HEK293 (cell line): ENCODE results near the gene PKHD1.

ENCODE experiments used
- YY2 ChIP-seq: fragments of 450-650 bp; formaldehyde crosslinking; IDR thresholded peaks from 2 replicates; pipeline ENCODE4 v1.5.1; 2016; ENCODE audit warnings: missing biosample characterization, missing genetic modification characterization
- ZNF211 ChIP-seq: fragments of 450-650 bp; formaldehyde crosslinking; IDR thresholded peaks from 2 replicates; pipeline ENCODE4 v1.5.1; 2016; ENCODE audit warnings: low read depth, missing biosample characterization, missing genetic modification characterization
- ZNF274 ChIP-seq, 2 experiments: fragments of 200-500 bp in 1 of 2; fragments of 450-650 bp in 1 of 2; sonication (Bioruptor generic) in 1 of 2; formaldehyde crosslinking in 1 of 2; IDR thresholded peaks; 2 replicates each; pipeline versions ENCODE4 v1.5.1 to v1.6.1; 2014 to 2016; ENCODE audit warnings: borderline replicate concordance in 1 of 2, inconsistent platforms in 1 of 2, low read length in 1 of 2, missing biosample characterization in 1 of 2, missing genetic modification characterization in 1 of 2
- ZNF530 ChIP-seq: fragments of 450-650 bp; formaldehyde crosslinking; IDR thresholded peaks from 2 replicates; pipeline ENCODE4 v1.5.1; 2016; ENCODE audit warnings: low read depth, missing biosample characterization, missing genetic modification characterization
- ZNF654 ChIP-seq: fragments of 450-650 bp; formaldehyde crosslinking; IDR thresholded peaks from 2 replicates; pipeline ENCODE4 v1.5.1; 2016; ENCODE audit warnings: low read depth, missing biosample characterization, missing genetic modification characterization
- TF ChIP-seq, protein P1 (sequence below): fragments of 450-650 bp; formaldehyde crosslinking; IDR thresholded peaks from 2 replicates; pipeline ENCODE4 v1.5.1; 2016; ENCODE audit warnings: missing biosample characterization, missing genetic modification characterization
- TF ChIP-seq, protein P2 (sequence below): fragments of 450-650 bp; formaldehyde crosslinking; IDR thresholded peaks from 2 replicates; pipeline ENCODE4 v1.5.1; 2016; ENCODE audit warnings: missing biosample characterization, missing genetic modification characterization

GRCh38 chr6:52109171-52109571, 21.8 kb upstream of the PKHD1 start:
- TF ChIP-seq, protein P1, sequence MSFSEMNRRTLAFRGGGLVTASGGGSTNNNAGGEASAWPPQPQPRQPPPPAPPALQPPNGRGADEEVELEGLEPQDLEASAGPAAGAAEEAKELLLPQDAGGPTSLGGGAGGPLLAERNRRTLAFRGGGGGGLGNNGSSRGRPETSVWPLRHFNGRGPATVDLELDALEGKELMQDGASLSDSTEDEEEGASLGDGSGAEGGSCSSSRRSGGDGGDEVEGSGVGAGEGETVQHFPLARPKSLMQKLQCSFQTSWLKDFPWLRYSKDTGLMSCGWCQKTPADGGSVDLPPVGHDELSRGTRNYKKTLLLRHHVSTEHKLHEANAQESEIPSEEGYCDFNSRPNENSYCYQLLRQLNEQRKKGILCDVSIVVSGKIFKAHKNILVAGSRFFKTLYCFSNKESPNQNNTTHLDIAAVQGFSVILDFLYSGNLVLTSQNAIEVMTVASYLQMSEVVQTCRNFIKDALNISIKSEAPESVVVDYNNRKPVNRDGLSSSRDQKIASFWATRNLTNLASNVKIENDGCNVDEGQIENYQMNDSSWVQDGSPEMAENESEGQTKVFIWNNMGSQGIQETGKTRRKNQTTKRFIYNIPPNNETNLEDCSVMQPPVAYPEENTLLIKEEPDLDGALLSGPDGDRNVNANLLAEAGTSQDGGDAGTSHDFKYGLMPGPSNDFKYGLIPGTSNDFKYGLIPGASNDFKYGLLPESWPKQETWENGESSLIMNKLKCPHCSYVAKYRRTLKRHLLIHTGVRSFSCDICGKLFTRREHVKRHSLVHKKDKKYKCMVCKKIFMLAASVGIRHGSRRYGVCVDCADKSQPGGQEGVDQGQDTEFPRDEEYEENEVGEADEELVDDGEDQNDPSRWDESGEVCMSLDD (tag by site-specific recombination), result no peak
- TF ChIP-seq YY2, result no peak
- TF ChIP-seq ZNF211, result no peak
- TF ChIP-seq, protein P2, sequence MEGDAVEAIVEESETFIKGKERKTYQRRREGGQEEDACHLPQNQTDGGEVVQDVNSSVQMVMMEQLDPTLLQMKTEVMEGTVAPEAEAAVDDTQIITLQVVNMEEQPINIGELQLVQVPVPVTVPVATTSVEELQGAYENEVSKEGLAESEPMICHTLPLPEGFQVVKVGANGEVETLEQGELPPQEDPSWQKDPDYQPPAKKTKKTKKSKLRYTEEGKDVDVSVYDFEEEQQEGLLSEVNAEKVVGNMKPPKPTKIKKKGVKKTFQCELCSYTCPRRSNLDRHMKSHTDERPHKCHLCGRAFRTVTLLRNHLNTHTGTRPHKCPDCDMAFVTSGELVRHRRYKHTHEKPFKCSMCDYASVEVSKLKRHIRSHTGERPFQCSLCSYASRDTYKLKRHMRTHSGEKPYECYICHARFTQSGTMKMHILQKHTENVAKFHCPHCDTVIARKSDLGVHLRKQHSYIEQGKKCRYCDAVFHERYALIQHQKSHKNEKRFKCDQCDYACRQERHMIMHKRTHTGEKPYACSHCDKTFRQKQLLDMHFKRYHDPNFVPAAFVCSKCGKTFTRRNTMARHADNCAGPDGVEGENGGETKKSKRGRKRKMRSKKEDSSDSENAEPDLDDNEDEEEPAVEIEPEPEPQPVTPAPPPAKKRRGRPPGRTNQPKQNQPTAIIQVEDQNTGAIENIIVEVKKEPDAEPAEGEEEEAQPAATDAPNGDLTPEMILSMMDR (tag by site-specific recombination), result no peak
- TF ChIP-seq ZNF274 (IDR thresholded peaks at IDR 0.05; ENCODE audit: low read length), result no peak
- TF ChIP-seq ZNF274 (tag by site-specific recombination; IDR thresholded peaks at IDR 0.05; ENCODE audit: borderline replicate concordance), result no peak
- TF ChIP-seq ZNF654 (tag by site-specific recombination), result no peak
- TF ChIP-seq ZNF530, result no peak
